Measurements from ENCODE around the gene ZNF157. TPM values are rescaled to one million over a fixed set of nuclear protein-coding genes. Genes with fewer than 3 reads are reported as not detected.

The ZNF157 gene
- total RNA-seq, 1 donor from 2014 or later = 2.9 TPM

DNA sequence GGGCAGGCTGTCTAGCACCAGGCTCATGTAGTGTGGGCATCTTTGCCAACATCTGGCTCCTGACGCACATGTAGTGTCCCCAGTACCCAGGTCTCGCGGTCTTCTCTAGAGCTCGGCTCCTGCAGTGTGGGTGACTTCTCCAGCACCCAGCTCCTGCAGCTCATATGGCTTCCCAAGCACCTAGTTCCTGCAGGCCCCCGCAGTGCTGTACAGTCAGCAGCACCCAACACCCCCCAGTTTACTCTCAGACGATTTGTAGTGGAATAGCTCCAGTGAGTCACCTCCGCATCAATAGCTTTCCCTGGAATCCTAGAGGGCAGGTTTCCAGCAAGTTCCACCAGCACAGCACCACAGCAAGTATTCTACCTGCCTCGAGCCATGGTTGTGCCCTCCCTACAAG, 81.7 kb downstream of the ZNF157 start:
- Mint-ChIP-seq H3K36me3 (ENCODE audit: unreplicated experiment) (peaks cover 18% of the 10 kb centered on the region), H3K4me1 (ENCODE audit: low read depth, unreplicated experiment) (no peaks in the 10 kb centered on the region)

DNA sequence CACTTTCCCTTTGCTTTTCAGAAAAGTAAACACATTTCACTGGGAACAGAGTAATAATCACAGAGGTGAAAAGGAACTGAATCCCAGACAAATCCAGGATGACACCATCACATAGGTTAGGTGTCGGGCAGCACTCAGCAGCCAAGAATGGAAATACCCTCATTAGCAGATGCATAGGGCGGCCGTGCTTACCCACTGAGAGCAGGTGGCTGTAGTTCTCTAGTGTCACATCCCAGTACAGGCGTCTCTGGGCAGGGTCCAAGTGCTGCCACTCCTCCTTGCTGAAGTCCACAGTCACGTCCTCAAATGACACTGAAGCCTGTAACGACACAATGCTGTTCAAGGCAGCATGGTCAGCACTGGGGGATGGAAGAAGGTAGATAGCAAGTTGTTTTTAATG, 85.7 kb downstream of the ZNF157 start:
- Mint-ChIP-seq H3K4me1 (ENCODE audit: low read depth, unreplicated experiment) (no peaks in the 10 kb centered on the region), H3K36me3 (ENCODE audit: unreplicated experiment) (no peaks in the 10 kb centered on the region), H3K4me3 (ENCODE audit: unreplicated experiment) (no peak overlapping the region), H3K27me3 (ENCODE audit: unreplicated experiment) (no peaks in the 10 kb centered on the region), H3K27ac (ENCODE audit: unreplicated experiment) (no peak overlapping the region), H3K9me3 (ENCODE audit: unreplicated experiment) (no peaks in the 10 kb centered on the region)
- TF ChIP-seq, protein P1, sequence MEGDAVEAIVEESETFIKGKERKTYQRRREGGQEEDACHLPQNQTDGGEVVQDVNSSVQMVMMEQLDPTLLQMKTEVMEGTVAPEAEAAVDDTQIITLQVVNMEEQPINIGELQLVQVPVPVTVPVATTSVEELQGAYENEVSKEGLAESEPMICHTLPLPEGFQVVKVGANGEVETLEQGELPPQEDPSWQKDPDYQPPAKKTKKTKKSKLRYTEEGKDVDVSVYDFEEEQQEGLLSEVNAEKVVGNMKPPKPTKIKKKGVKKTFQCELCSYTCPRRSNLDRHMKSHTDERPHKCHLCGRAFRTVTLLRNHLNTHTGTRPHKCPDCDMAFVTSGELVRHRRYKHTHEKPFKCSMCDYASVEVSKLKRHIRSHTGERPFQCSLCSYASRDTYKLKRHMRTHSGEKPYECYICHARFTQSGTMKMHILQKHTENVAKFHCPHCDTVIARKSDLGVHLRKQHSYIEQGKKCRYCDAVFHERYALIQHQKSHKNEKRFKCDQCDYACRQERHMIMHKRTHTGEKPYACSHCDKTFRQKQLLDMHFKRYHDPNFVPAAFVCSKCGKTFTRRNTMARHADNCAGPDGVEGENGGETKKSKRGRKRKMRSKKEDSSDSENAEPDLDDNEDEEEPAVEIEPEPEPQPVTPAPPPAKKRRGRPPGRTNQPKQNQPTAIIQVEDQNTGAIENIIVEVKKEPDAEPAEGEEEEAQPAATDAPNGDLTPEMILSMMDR (IDR thresholded peaks at IDR 0.05; ENCODE audit: partially characterized antibody, unreplicated experiment) = no peak
- no peak for DNase-seq

More for the DNA sequence above, 81.7 kb downstream of the ZNF157 start:
- no peak for DNase-seq
- Mint-ChIP-seq H3K27ac (ENCODE audit: unreplicated experiment) (no peak overlapping the region), H3K4me3 (ENCODE audit: unreplicated experiment) (no peak overlapping the region), H3K27me3 (ENCODE audit: unreplicated experiment) (no peaks in the 10 kb centered on the region), H3K9me3 (ENCODE audit: unreplicated experiment) (peaks cover 2% of the 10 kb centered on the region)
- TF ChIP-seq, protein P1 (IDR thresholded peaks at IDR 0.05; ENCODE audit: partially characterized antibody, unreplicated experiment) = no peak

- Mint-ChIP-seq H3K27me3 (ENCODE audit: unreplicated experiment) (peaks cover 3% of the 10 kb centered on the region), H3K9me3 (ENCODE audit: unreplicated experiment) (no peaks in the 10 kb centered on the region), H3K36me3 (ENCODE audit: unreplicated experiment) (no peaks in the 10 kb centered on the region), H3K4me1 (ENCODE audit: low read depth, unreplicated experiment) (peaks cover 3% of the 10 kb centered on the region), H3K4me3 (ENCODE audit: unreplicated experiment) (no peak overlapping the region), H3K27ac (ENCODE audit: unreplicated experiment) (no peak overlapping the region)
- TF ChIP-seq, protein P1 (IDR thresholded peaks at IDR 0.05; ENCODE audit: partially characterized antibody, unreplicated experiment) = no peak
- DNase-seq = no peak
These were observed 88.2 kb downstream of the ZNF157 start for GRCh38 chrX:47458528-47458927.

DNA sequence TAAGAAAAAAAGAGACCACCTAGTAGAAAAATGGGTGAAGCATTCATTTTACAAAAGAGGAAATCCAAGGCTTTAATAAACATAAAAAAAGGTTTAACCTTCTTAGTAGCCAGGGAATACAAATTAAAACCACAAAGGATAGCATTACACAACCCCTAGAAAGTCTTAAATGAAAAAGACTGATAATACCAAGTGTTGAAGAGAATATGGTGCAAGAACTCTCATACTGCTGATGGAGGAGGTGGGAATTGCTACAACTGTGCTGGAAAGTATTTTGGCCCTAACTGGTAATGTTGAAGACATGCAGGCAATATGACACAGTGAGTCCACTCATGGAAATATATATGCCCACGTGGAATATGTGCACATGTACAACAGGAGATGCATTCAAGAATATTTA, 90.2 kb downstream of the ZNF157 start:
- H3K36me3 Mint-ChIP-seq (ENCODE audit: unreplicated experiment) = no peaks in the 10 kb centered on the region
- H3K27me3 Mint-ChIP-seq (ENCODE audit: unreplicated experiment) = peaks cover 3% of the 10 kb centered on the region
- no peak overlapping the region for H3K4me3 Mint-ChIP-seq (ENCODE audit: unreplicated experiment)

More for the DNA sequence above, 90.2 kb downstream of the ZNF157 start:
- no peak for DNase-seq
- Mint-ChIP-seq H3K4me1 (ENCODE audit: low read depth, unreplicated experiment) (peaks cover 3% of the 10 kb centered on the region), H3K9me3 (ENCODE audit: unreplicated experiment) (peaks cover 3% of the 10 kb centered on the region), H3K27ac (ENCODE audit: unreplicated experiment) (no peak overlapping the region)
- TF ChIP-seq, protein P1 (IDR thresholded peaks at IDR 0.05; ENCODE audit: partially characterized antibody, unreplicated experiment) = no peak

Other genes with a start within 250 kb of the ZNF157 start
- 161 TPM for gene NDUFB11, start 225.9 kb upstream of the ZNF157 start, total RNA-seq (ENCODE audit: unreplicated experiment)
- gene RBM10, start 225.4 kb upstream of the ZNF157 start, total RNA-seq (ENCODE audit: unreplicated experiment) = 74.6 TPM
- gene UBA1, start 176.7 kb upstream of the ZNF157 start, total RNA-seq (ENCODE audit: unreplicated experiment) = 503 TPM
- 181 TPM for gene CDK16, start 151.9 kb upstream of the ZNF157 start, total RNA-seq (ENCODE audit: unreplicated experiment)
- 190 TPM for gene USP11, start 137.6 kb upstream of the ZNF157 start, total RNA-seq (ENCODE audit: unreplicated experiment)
- 7.6 TPM for gene ZNF41, start 112.6 kb downstream of the ZNF157 start, total RNA-seq (ENCODE audit: unreplicated experiment)
- gene ARAF, start 190.6 kb downstream of the ZNF157 start, total RNA-seq (ENCODE audit: unreplicated experiment) = 25.5 TPM
- gene TIMP1, start 211.9 kb downstream of the ZNF157 start, total RNA-seq (ENCODE audit: unreplicated experiment) = 5.9 TPM
- gene SYN1, start 249.3 kb downstream of the ZNF157 start, total RNA-seq (ENCODE audit: unreplicated experiment) = 34.2 TPM